IMR-90 (cell line): ENCODE measurements around the gene NUDT9. TPM values are rescaled to one million over a fixed set of nuclear protein-coding genes. Genes with fewer than 3 reads are reported as not detected.
"Not testable (repeated sequence)": the region's sequence is repeated elsewhere in the genome, so short reads cannot be mapped to it uniquely, and the experiment has no call there.

ENCODE experiments used
- ATAC-seq: fragments of 200-7000 bp; cut with Tn5 transposase; 2 replicates; pipeline ENCODE4 v1.9.1; 2020; ENCODE audit warnings: low read depth, mild to moderate bottlenecking, moderate library complexity
- BruUV-seq: library from RNA; stranded (reverse); fragments of 400-500 nt; replicated peaks from 2 replicates; lab custom pipeline; 2021; lab: Mats Ljungman, UMichigan
- CTCF ChIA-PET: fragments of 300-600 bp; formaldehyde crosslinking; extraction: SDS; loops from one replicate; lab custom pipeline; 2021; ENCODE audit warnings: antibody characterized with exemption; lab: Yijun Ruan, JAX
- POLR2A ChIA-PET: fragments of 300-600 bp; sonication (Branson Sonifier 250); formaldehyde crosslinking; loops from one replicate; lab custom pipeline; 2022; ENCODE audit warnings: antibody characterized with exemption; ENCODE audit not compliant: unreplicated experiment; lab: Charles Lee
- DNase-seq: peaks from one replicate; pipeline ENCODE4 v3.0.0; 2013
- H2AFZ ChIP-seq: replicated peaks from 2 replicates; pipeline ENCODE3; 2013; ENCODE audit warnings: low read length, mild to moderate bottlenecking; ENCODE audit not compliant: poor library complexity
- H2AK5ac ChIP-seq: 2 replicates; pipeline ENCODE4 v1.6.1; 2013; ENCODE audit warnings: low read depth, low read length, inconsistent platforms
- H2AK9ac ChIP-seq: replicated peaks from 2 replicates; pipeline ENCODE3; 2013; ENCODE audit warnings: mild to moderate bottlenecking, low read depth, low read length, moderate library complexity; ENCODE audit not compliant: poor library complexity
- H2BK120ac ChIP-seq: 2 replicates; pipeline ENCODE4 v1.6.1; 2013; ENCODE audit warnings: low read depth, low read length, inconsistent platforms
- H2BK15ac ChIP-seq: 3 replicates; pipeline ENCODE4 v1.6.1; 2013; ENCODE audit warnings: low read depth, low read length, inconsistent platforms
- H2BK20ac ChIP-seq: 2 replicates; pipeline ENCODE4 v1.6.1; 2013; ENCODE audit warnings: low read depth, mild to moderate bottlenecking, inconsistent platforms, low read length, moderate library complexity
- H2BK5ac ChIP-seq: 2 replicates; pipeline ENCODE4 v1.6.1; 2013; ENCODE audit warnings: mild to moderate bottlenecking, low read depth, low read length, inconsistent platforms; ENCODE audit not compliant: poor library complexity, severe bottlenecking
- H3K14ac ChIP-seq: replicated peaks from 2 replicates; pipeline ENCODE4 v1.6.1; 2013; ENCODE audit warnings: low read depth, low read length, inconsistent platforms
- H3K18ac ChIP-seq: 2 replicates; pipeline ENCODE4 v1.6.1; 2013; ENCODE audit warnings: low read depth, low read length, control low read depth
- H3K23ac ChIP-seq: 2 replicates; pipeline ENCODE4 v1.6.1; 2013; ENCODE audit warnings: low read depth, low read length, inconsistent platforms
- H3K27ac ChIP-seq: 2 replicates; pipeline ENCODE4 v1.5.1; 2013; ENCODE audit warnings: mild to moderate bottlenecking, control low read depth, low read length; ENCODE audit not compliant: insufficient read depth
- H3K27me3 ChIP-seq: 2 replicates; pipeline ENCODE4 v1.6.1; 2013; ENCODE audit warnings: low read length; ENCODE audit not compliant: control insufficient read depth, insufficient read depth
- H3K36me3 ChIP-seq: 2 replicates; pipeline ENCODE4 v1.6.1; 2013; ENCODE audit warnings: low read length, mixed read lengths; ENCODE audit not compliant: control insufficient read depth, insufficient read depth
- H3K4ac ChIP-seq: 2 replicates; pipeline ENCODE4 v1.6.1; 2013; ENCODE audit warnings: low read depth, low read length, inconsistent platforms
- H3K4me1 ChIP-seq: 2 replicates; pipeline ENCODE4 v1.6.1; 2013; ENCODE audit warnings: low read length, mixed read lengths; ENCODE audit not compliant: control insufficient read depth, insufficient read depth
- H3K4me2 ChIP-seq: 2 replicates; pipeline ENCODE4 v1.6.1; 2013; ENCODE audit warnings: low read depth, mild to moderate bottlenecking, control low read depth, low read length, moderate library complexity
- H3K4me3 ChIP-seq: 2 replicates; pipeline ENCODE4 v1.5.1; 2013; ENCODE audit warnings: low read depth, mild to moderate bottlenecking, control low read depth, low read length, moderate library complexity; ENCODE audit not compliant: insufficient read depth
- H3K56ac ChIP-seq: 2 replicates; pipeline ENCODE4 v1.6.1; 2013; ENCODE audit warnings: low read length, inconsistent platforms; ENCODE audit not compliant: insufficient read depth; ENCODE audit errors: extremely low read depth
- H3K79me1 ChIP-seq, 2 experiments: 2 replicates each; pipeline ENCODE4 v1.6.1; 2013; ENCODE audit warnings: low read length in 2 of 2, inconsistent platforms in 1 of 2, low read depth in 1 of 2
- H3K9ac ChIP-seq: 2 replicates; pipeline ENCODE4 v1.6.1; 2013; ENCODE audit warnings: low read depth, low read length, control low read depth
- H3K9me1 ChIP-seq: 2 replicates; pipeline ENCODE4 v1.6.1; 2013; ENCODE audit warnings: low read length, inconsistent platforms; ENCODE audit not compliant: insufficient read depth
- H3K9me3 ChIP-seq: 2 replicates; pipeline ENCODE4 v1.6.1; 2013; ENCODE audit warnings: low read length; ENCODE audit not compliant: control insufficient read depth, insufficient read depth
- H4K20me1 ChIP-seq: 2 replicates; pipeline ENCODE4 v1.6.1; 2013; ENCODE audit warnings: low read length, inconsistent platforms; ENCODE audit not compliant: insufficient read depth
- H4K5ac ChIP-seq: 2 replicates; pipeline ENCODE4 v1.6.1; 2013; ENCODE audit warnings: mild to moderate bottlenecking, low read depth, low read length, control low read depth
- H4K8ac ChIP-seq, 2 experiments: 2 replicates each; pipeline ENCODE4 v1.6.1; 2013; ENCODE audit warnings: low read depth in 2 of 2, low read length in 2 of 2, control low read depth in 1 of 2, inconsistent platforms in 1 of 2
- H4K91ac ChIP-seq: 2 replicates; pipeline ENCODE4 v1.6.1; 2013; ENCODE audit warnings: low read depth, low read length, inconsistent platforms; ENCODE audit not compliant: insufficient read depth
- WGBS, 2 experiments: methylation state at CpG; one replicate each; pipeline versions ENCODE4 v1.1.5 to v1.1.7; 2013; ENCODE audit warnings: missing lambda C conversion rate in 2 of 2; ENCODE audit not compliant: insufficient read length in 1 of 2; ENCODE audit errors: extremely low coverage in 2 of 2; 5-methylcytosine and 5-hydroxymethylcytosine counted together
- dilution Hi-C: fragments of 300-500 bp; cut with HindIII; formaldehyde crosslinking; loops from one replicate; pipeline ENCODE4 v1.14.3; 2018; ENCODE audit warnings: low sequenced_read_pairs; ENCODE audit not compliant: unreplicated experiment
- in situ Hi-C: fragments of 300-500 bp; cut with MboI; formaldehyde crosslinking; loops from 3 replicates; pipeline ENCODE4 v1.14.3; 2019; ENCODE audit warnings: low sequenced_read_pairs, inconsistent platforms, mixed read lengths
- intact Hi-C: fragments of 100-400 bp; cut with micrococcal nuclease; formaldehyde crosslinking; loops from 2 replicates; pipeline ENCODE4 v1.10.0; 2022
- polyA plus RNA-seq, 3 experiments: library from polyadenylated mRNA; depleted of rRNA; stranded (reverse); fragments of >200 nt; gene quantifications; 2 replicates each; pipeline ENCODE4 v1.2.3, GENCODE V29; 2012; ENCODE audit warnings: low replicate concordance in 1 of 3
- total RNA-seq: library from RNA; depleted of rRNA; stranded (reverse); fragments of >200 nt; gene quantifications from 2 replicates; pipeline ENCODE4 v1.2.3, GENCODE V29; 2012

NUDT9 gene
- total and polyA plus RNA-seq, 2 of the 4 experiments (the other 2 are of a cell fraction), result 10.0 to 23.5 TPM

- H2BK5ac ChIP-seq, H4K20me1 ChIP-seq, H3K56ac ChIP-seq, H2BK15ac ChIP-seq, H3K4me1 ChIP-seq, H3K9me3 ChIP-seq, intact Hi-C loops, DNase-seq, H3K23ac ChIP-seq, BruUV-seq, H3K18ac ChIP-seq, H2AFZ ChIP-seq, H2BK20ac ChIP-seq, in situ Hi-C loops, H4K5ac ChIP-seq, H3K9me1 ChIP-seq, H3K27ac ChIP-seq, H3K79me1 ChIP-seq, H3K36me3 ChIP-seq, H2BK120ac ChIP-seq, H3K4me3 ChIP-seq, H4K91ac ChIP-seq, H2AK9ac ChIP-seq, H2AK5ac ChIP-seq, POLR2A ChIA-PET, H3K14ac ChIP-seq, dilution Hi-C loops, H3K27me3 ChIP-seq, H3K9ac ChIP-seq, ATAC-seq, H3K4me2 ChIP-seq, H4K8ac ChIP-seq, H3K4ac ChIP-seq, CTCF ChIA-PET: not testable (repeated sequence)
- WGBS, 2 experiments, result no CpG with 5 or more reads among the region's 4 CpGs
These were observed 15.5 kb upstream of the NUDT9 start for GRCh38 chr4:87406902-87407301.
